Left ventricle myocardium inferior (tissue), 1 donor: ENCODE results near the gene EGLN1. TPM values are rescaled to one million over a fixed set of nuclear protein-coding genes. Genes with fewer than 3 reads are reported as not detected.
A peak's percentile ranks its signal among the peaks of the same experiment; 100 is the strongest.

Experiments used
- DNase-seq: peaks from one replicate; pipeline ENCODE4 v3.0.0-alpha.2; 2020
- H3K27ac ChIP-seq: fragments of 200-600 bp; replicated peaks from 2 replicates; pipeline ENCODE4 v1.8.0; 2021
- H3K27me3 ChIP-seq: fragments of 200-600 bp; 2 replicates; pipeline ENCODE4 v1.8.0; 2021; ENCODE audit warnings: low read depth
- H3K36me3 ChIP-seq: fragments of 200-600 bp; 2 replicates; pipeline ENCODE4 v1.8.0; 2021
- H3K4me1 ChIP-seq: fragments of 200-600 bp; 2 replicates; pipeline ENCODE4 v1.8.0; 2021
- H3K4me3 ChIP-seq: fragments of 200-600 bp; 2 replicates; pipeline ENCODE4 v1.8.0; 2021; ENCODE audit warnings: mild to moderate bottlenecking, moderate library complexity
- H3K9me3 ChIP-seq: fragments of 200-600 bp; replicated peaks from 2 replicates; pipeline ENCODE4 v1.8.0; 2021
- CTCF ChIP-seq: fragments of 200-600 bp; IDR thresholded peaks from 2 replicates; pipeline ENCODE4 v1.8.0; 2021; ENCODE audit warnings: antibody characterized with exemption, mild to moderate bottlenecking, borderline replicate concordance
- intact Hi-C: fragments of 100-400 bp; cut with micrococcal nuclease; formaldehyde crosslinking; loops from one replicate; pipeline ENCODE4 v1.11.0; 2022
- total RNA-seq: library from RNA; stranded (reverse); fragmentation: NEBNext Ultra II Directional; extraction: Animal tissue kit (Norgen Biotek cat#: 25700); gene quantifications from one replicate; pipeline ENCODE4 v1.2.1, GENCODE V29; 2021
- donor health status: DM: no; HTN: yes; CAD: no; lungs with severe emphysema.

Gene EGLN1
- total RNA-seq, 1 donor from 2014 or later, result 83.2 TPM

GRCh38 chr1:231337472-231338269 is 84.4 kb downstream of the EGLN1 start, which contains the start of gene EXOC8:
EXOC8 (minus strand) TSS chr1:231337852; CDS start chr1:231337745, 107 bp downstream.
- H3K4me3 ChIP-seq, result peak within 1 kb of the TSS; percentile 97
- H3K9me3 ChIP-seq, result no peaks in the 10 kb centered on the region
- H3K27me3 ChIP-seq, result no peaks in the 10 kb centered on the region
- intact Hi-C loops, result no loop called here
- H3K36me3 ChIP-seq, result peaks cover 9% of the 10 kb centered on the region
- peaks cover 72% of the 10 kb centered on the region for H3K4me1 ChIP-seq
- peak within 1 kb of the TSS; percentile 97 for H3K27ac ChIP-seq
- TF ChIP-seq CTCF, result peak; percentile 7
- peak; percentile 93 for DNase-seq

- no peak for TF ChIP-seq CTCF
- intact Hi-C loops, result no loop called here
- DNase-seq, result peak; percentile 29
- Histone ChIP-seq H3K9me3 (no peaks in the 10 kb centered on the region), H3K27ac (peak overlapping the region; percentile 97), H3K27me3 (no peaks in the 10 kb centered on the region), H3K4me1 (peaks cover 77% of the 10 kb centered on the region), H3K4me3 (peak overlapping the region; percentile 97), H3K36me3 (peaks cover 4% of the 10 kb centered on the region)
These were observed 85.0 kb downstream of the EGLN1 start for GRCh38 chr1:231337043-231337471.

- intact Hi-C loops, result no loop called here
- peak overlapping the region; percentile 97 for H3K4me3 ChIP-seq
These were observed 86.2 kb downstream of the EGLN1 start for GRCh38 chr1:231335663-231336602.

GRCh38 chr1:231334952-231335351 is 87.1 kb downstream of the EGLN1 start:
- Histone ChIP-seq H3K9me3 (no peaks in the 10 kb centered on the region), H3K4me3 (peak overlapping the region; percentile 97), H3K27me3 (no peaks in the 10 kb centered on the region), H3K4me1 (peaks cover 76% of the 10 kb centered on the region), H3K27ac (no peak overlapping the region), H3K36me3 (peaks cover 11% of the 10 kb centered on the region)
- TF ChIP-seq CTCF, result no peak
- no peak for DNase-seq
- intact Hi-C loops, result no loop called here

More at GRCh38 chr1:231335663-231336602, 86.2 kb downstream of the EGLN1 start:
- Histone ChIP-seq H3K27ac (peak overlapping the region; percentile 97), H3K36me3 (peaks cover 11% of the 10 kb centered on the region), H3K9me3 (no peaks in the 10 kb centered on the region), H3K27me3 (no peaks in the 10 kb centered on the region), H3K4me1 (peaks cover 77% of the 10 kb centered on the region)
- no peak for TF ChIP-seq CTCF
- DNase-seq, result no peak

- no peak for TF ChIP-seq CTCF
- Histone ChIP-seq H3K27ac (no peak overlapping the region), H3K4me3 (peak overlapping the region; percentile 97), H3K36me3 (peaks cover 11% of the 10 kb centered on the region), H3K9me3 (no peaks in the 10 kb centered on the region), H3K27me3 (no peaks in the 10 kb centered on the region), H3K4me1 (peaks cover 69% of the 10 kb centered on the region)
- no peak for DNase-seq
- intact Hi-C loops, result no loop called here
These were observed 87.9 kb downstream of the EGLN1 start for GRCh38 chr1:231334079-231334666.
